GM12872 (cell line): ENCODE results near the gene IFNGR1.
A peak's percentile ranks its signal among the peaks of the same experiment; 100 is the strongest.

Source experiments
- CTCF ChIP-seq: IDR thresholded peaks from 3 replicates; pipeline ENCODE4 v1.5.1; 2011; ENCODE audit warnings: low read depth, mild to moderate bottlenecking, low read length, moderate library complexity; ENCODE audit not compliant: insufficient read depth

IFNGR1 gene

DNA sequence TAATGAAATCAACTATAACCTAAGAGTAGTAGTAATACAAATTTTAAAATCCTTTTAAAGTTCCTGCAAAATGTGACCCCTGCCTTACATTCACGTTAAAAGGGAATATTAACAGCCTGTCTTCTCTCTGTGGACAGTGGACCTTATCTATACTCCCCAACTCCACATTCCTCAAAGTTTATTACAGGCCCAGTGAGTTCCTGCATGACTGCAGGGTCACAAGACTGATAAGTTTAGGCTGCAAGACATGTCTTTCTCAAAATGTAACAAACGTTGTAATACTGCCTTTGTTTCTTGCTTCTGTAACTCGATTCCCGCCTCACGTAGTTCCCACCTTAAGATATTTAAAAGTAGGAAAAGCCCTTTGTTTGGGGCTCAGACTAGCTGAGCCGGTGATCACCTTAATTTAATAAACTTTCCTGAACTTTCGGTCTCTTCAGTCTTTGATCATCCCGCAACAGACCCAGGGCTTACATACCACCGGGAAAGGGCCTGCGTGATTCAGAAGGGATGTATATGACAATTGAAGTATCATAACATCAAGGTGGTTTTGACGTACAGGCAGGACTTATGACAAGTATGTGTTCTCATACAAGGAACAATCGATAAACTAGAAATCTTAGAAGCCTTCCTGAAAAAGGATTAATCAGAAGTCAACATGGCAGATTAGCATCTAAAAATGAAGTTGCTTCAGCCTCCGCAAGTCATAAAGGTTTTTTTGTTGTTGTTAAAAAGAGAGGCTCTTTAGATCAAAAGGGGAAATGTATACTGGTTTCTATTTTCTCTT is 48.7 kb downstream of the IFNGR1 start:
- no peak for TF ChIP-seq CTCF

GRCh38 chr6:137167702-137168377 is 51.3 kb downstream of the IFNGR1 start:
- no peak for TF ChIP-seq CTCF

DNA sequence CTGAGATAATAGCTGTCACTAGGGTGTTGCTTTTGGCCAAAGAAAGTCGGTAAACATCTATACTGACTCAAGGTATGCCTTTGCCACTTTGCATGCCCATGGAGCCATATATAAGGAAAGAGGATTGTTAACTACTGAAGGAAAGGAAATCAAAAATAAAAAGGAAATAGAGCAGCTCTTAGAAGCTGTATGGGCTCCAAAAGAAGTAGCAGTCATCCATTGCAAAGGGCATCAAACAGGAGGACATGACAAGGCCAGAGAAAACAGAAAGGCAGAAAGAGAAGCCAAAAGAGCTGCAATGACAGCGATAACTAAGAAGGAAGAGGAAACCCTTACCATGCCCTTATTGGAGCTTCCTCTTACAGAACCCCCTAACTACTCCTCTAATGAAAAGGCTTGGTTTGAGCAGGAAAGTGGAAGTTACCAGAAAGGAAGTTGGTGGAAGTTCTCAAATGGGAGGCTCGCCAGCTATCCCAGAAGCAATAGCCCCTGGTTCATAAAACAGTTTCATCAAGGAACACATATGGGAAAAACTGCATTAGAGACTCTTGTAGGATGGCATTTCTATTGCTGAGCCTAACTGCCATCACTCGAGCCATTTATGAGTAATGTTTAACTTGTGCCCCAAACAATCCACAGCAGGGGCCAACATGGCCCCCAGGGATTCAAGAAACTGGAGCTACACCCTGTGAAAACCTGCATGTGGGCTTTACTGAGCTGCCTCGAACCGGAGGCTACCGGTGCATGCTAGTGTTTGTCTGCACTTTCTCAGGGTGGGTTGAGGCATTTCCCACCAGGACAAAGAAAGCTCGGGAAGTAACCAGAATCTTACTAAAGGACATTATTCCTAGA is 52.7 kb downstream of the IFNGR1 start:
- no peak for TF ChIP-seq CTCF

DNA sequence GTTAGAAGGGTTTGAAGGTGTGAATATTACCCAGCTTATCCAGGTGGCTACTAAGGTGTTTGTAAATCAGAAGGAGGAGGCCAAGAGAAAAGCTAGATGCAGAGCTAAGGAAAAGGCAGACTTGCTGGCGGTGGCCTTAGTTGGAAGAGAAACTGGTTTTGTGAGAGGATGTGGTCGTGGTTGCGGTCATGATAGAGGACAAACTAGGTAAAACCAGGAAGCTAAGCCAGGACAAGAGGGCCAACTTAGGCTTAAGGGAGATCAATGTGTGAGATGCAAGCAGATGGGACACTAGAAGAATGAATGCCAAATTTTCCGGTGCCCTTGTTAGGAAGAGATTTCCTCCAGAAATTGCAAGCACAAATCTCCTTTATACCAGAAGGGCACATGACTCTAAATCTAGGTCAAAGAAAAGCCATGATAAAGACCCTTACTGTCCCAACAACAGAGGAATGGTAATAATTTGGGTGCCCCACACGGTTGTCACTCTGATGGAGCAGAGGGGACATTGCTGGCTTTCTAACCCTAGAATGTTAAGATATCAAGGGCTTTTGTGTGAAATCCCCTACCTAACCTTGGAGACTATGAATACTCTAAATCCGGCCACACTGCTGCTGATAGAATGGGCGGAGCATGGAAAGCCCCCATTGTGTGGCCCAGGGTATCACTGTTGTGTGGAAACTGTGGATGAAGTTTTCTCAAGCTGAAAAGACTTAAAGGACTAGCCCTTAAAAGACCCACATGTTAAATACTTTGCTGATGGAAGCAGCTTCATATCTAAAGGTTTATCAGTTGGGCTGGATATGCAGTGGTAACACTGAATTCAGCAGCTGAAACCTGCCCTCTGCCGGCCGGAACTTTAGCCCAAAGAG is 53.6 kb downstream of the IFNGR1 start:
- TF ChIP-seq CTCF = peak; percentile 74

DNA sequence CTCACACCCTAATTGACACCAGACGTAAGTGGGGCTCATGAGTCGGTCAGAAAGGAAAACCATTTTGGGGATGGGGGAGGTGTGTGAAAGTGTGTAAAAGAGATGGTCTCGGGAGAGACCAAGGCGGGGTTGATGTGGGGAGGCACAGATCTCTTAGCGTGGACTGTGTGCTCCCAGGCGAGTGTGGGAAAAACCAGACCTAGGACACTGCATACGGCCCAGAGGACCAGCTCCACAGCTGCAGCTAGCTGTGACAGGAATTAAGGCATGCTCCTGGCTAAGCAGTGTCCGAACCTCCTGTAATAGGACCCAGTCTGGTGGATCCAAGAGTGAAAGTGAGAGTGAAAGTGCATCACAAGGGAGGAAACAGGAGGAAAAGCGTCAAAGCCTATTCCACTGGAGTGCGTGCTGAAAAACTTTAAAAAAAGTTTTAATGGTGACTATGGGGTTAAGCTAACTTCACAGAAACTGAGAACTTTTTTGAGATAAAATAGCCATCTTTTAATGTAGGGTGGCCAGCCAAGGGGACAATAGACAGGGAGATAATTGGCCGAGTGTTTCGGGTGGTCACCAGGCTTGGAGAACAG is 55.4 kb downstream of the IFNGR1 start:
- no peak for TF ChIP-seq CTCF

- TF ChIP-seq CTCF = no peak
Measured at GRCh38 chr6:137162692-137163306, 56.4 kb downstream of the IFNGR1 start.
